ENCODE measurements around the gene SIX5. TPM values are rescaled to one million over a fixed set of nuclear protein-coding genes. Genes with fewer than 3 reads are reported as not detected.

SIX5 gene
- total RNA-seq, 4 donors from 2014 or later = 10.5 to 14.7 (median 14.3) TPM

GRCh38 chr19:45791744-45792469 is 22.9 kb upstream of the SIX5 start:
- TF ChIP-seq EP300 (IDR thresholded peaks at IDR 0.05) (no peak), POLR2A (IDR thresholded peaks at IDR 0.05) (no peak), POLR2AphosphoS5 (IDR thresholded peaks at IDR 0.05) (no peak), CTCF (IDR thresholded peaks at IDR 0.05) (no peak)
- no peak for DNase-seq (ENCODE audit: low spot score in 2 of 2)
- H3K27ac ChIP-seq = peak overlapping the region; percentile 82
- H3K36me3 ChIP-seq = peaks cover 27% of the 10 kb centered on the region
- peaks cover 24% of the 10 kb centered on the region for H3K4me1 ChIP-seq
- peak overlapping the region; percentile 78 for H3K4me3 ChIP-seq
- H3K27me3 ChIP-seq = no peaks in the 10 kb centered on the region
- no peaks in the 10 kb centered on the region for H3K9me3 ChIP-seq
- 13% methylated on average over 14 of the region's 31 CpGs for whole genome bisulfite sequencing

GRCh38 chr19:45790942-45791341 is 21.9 kb upstream of the SIX5 start:
- no peak overlapping the region for H3K4me3 ChIP-seq
- no peak for DNase-seq (ENCODE audit: low spot score in 2 of 2)
- no peaks in the 10 kb centered on the region for H3K27me3 ChIP-seq
- no peaks in the 10 kb centered on the region for H3K9me3 ChIP-seq
- TF ChIP-seq CTCF (IDR thresholded peaks at IDR 0.05) (no peak), POLR2A (IDR thresholded peaks at IDR 0.05) (no peak), POLR2AphosphoS5 (IDR thresholded peaks at IDR 0.05) (no peak), EP300 (IDR thresholded peaks at IDR 0.05) (no peak)
- H3K27ac ChIP-seq = no peak overlapping the region
- 78% methylated on average over 8 of the region's 8 CpGs for WGBS
- peaks cover 37% of the 10 kb centered on the region for H3K36me3 ChIP-seq
- peaks cover 27% of the 10 kb centered on the region for H3K4me1 ChIP-seq

GRCh38 chr19:45789035-45789786 is 20.2 kb upstream of the SIX5 start:
- Histone ChIP-seq H3K9me3 (no peaks in the 10 kb centered on the region), H3K27me3 (no peaks in the 10 kb centered on the region), H3K4me1 (peaks cover 37% of the 10 kb centered on the region), H3K36me3 (peaks cover 44% of the 10 kb centered on the region), H3K27ac (no peak overlapping the region), H3K4me3 (no peak overlapping the region)
- TF ChIP-seq POLR2AphosphoS5 (IDR thresholded peaks at IDR 0.05) (no peak), POLR2A (IDR thresholded peaks at IDR 0.05) (no peak), EP300 (IDR thresholded peaks at IDR 0.05) (no peak), CTCF (IDR thresholded peaks at IDR 0.05) (no peak)
- 89% methylated on average over 15 of the region's 15 CpGs for WGBS
- no peak for DNase-seq (ENCODE audit: low spot score in 2 of 2)

GRCh38 chr19:45786533-45786894 is 17.5 kb upstream of the SIX5 start:
- Histone ChIP-seq H3K4me1 (peaks cover 49% of the 10 kb centered on the region), H3K27ac (no peak overlapping the region), H3K9me3 (no peaks in the 10 kb centered on the region), H3K36me3 (peaks cover 44% of the 10 kb centered on the region), H3K27me3 (no peaks in the 10 kb centered on the region), H3K4me3 (no peak overlapping the region)
- DNase-seq (ENCODE audit: low spot score in 2 of 2) = no peak
- no peak for TF ChIP-seq POLR2AphosphoS5 (IDR thresholded peaks at IDR 0.05)
- no peak for TF ChIP-seq EP300 (IDR thresholded peaks at IDR 0.05)
- TF ChIP-seq CTCF (IDR thresholded peaks at IDR 0.05) = no peak
- 100% methylated on average over 5 of the region's 21 CpGs for WGBS

GRCh38 chr19:45785781-45786532 is 16.9 kb upstream of the SIX5 start:
- Histone ChIP-seq H3K27me3 (no peaks in the 10 kb centered on the region), H3K4me3 (no peak overlapping the region), H3K27ac (no peak overlapping the region), H3K36me3 (peaks cover 44% of the 10 kb centered on the region), H3K4me1 (peaks cover 49% of the 10 kb centered on the region), H3K9me3 (no peaks in the 10 kb centered on the region)
- TF ChIP-seq POLR2A (IDR thresholded peaks at IDR 0.05) (no peak), POLR2AphosphoS5 (IDR thresholded peaks at IDR 0.05) (no peak), CTCF (IDR thresholded peaks at IDR 0.05) (no peak), EP300 (IDR thresholded peaks at IDR 0.05) (no peak)
- DNase-seq (ENCODE audit: low spot score in 2 of 2) = no peak
- WGBS = 80% methylated on average over 29 of the region's 57 CpGs

Data from suprapubic skin (tissue), 4 donors.